Progenitor cell of endocrine pancreas (in vitro differentiated cells): ENCODE data around the gene ENOX2. TPM values are rescaled to one million over a fixed set of nuclear protein-coding genes. Genes with fewer than 3 reads are reported as not detected.

ENCODE experiments used
- DNase-seq: peaks from one replicate; pipeline ENCODE4 v3.0.0; 2021; ENCODE audit warnings: low spot score; ENCODE audit not compliant: unreplicated experiment
- H3K27ac Mint-ChIP-seq: 2 replicates; pipeline ENCODE4 v1.8.0; 2021; ENCODE audit warnings: mild to moderate bottlenecking, moderate library complexity, mixed read lengths
- H3K27me3 Mint-ChIP-seq: 2 replicates; pipeline ENCODE4 v1.8.0; 2021; ENCODE audit warnings: mixed read lengths
- H3K36me3 Mint-ChIP-seq: 2 replicates; pipeline ENCODE4 v1.8.0; 2022; ENCODE audit warnings: mixed read lengths; ENCODE audit not compliant: insufficient read depth
- H3K4me1 Mint-ChIP-seq: 2 replicates; pipeline ENCODE4 v1.8.0; 2021; ENCODE audit warnings: low read depth, mixed read lengths
- H3K4me3 Mint-ChIP-seq: 2 replicates; pipeline ENCODE4 v1.8.0; 2021; ENCODE audit warnings: low read depth, mild to moderate bottlenecking, moderate library complexity, mixed read lengths
- H3K9me3 Mint-ChIP-seq: 2 replicates; pipeline ENCODE4 v1.8.0; 2021; ENCODE audit warnings: low read depth, mixed read lengths
- CTCF ChIP-seq: fragments of 200-600 bp; sonication (generic); IDR thresholded peaks from one replicate; pipeline ENCODE4 v1.5.0; 2021; ENCODE audit warnings: antibody characterized with exemption, mild to moderate bottlenecking; ENCODE audit not compliant: unreplicated experiment
- total RNA-seq: library from RNA; stranded (reverse); gene quantifications from 2 replicates; pipeline ENCODE4 v1.2.1, GENCODE V29; 2021

Gene ENOX2
- total RNA-seq, 1 donor from 2014 or later, result 19.8 TPM

- no peaks in the 10 kb centered on the region for H3K9me3 Mint-ChIP-seq
These were observed 161.9 kb downstream of the ENOX2 start for GRCh38 chrX:130741151-130741550.

GRCh38 chrX:130738638-130739195, 164.3 kb downstream of the ENOX2 start:
- Mint-ChIP-seq H3K4me1 (peaks cover 1% of the 10 kb centered on the region), H3K27me3 (no peaks in the 10 kb centered on the region), H3K36me3 (no peaks in the 10 kb centered on the region), H3K27ac (no peak overlapping the region), H3K9me3 (no peaks in the 10 kb centered on the region), H3K4me3 (no peak overlapping the region)
- DNase-seq, result no peak
- no peak for TF ChIP-seq CTCF

More at GRCh38 chrX:130741151-130741550, 161.9 kb downstream of the ENOX2 start:
- no peaks in the 10 kb centered on the region for H3K27me3 Mint-ChIP-seq
- TF ChIP-seq CTCF, result no peak
- no peak for DNase-seq
- H3K36me3 Mint-ChIP-seq, result no peaks in the 10 kb centered on the region
- H3K4me3 Mint-ChIP-seq, result no peak overlapping the region
- peaks cover 1% of the 10 kb centered on the region for H3K4me1 Mint-ChIP-seq
- H3K27ac Mint-ChIP-seq, result no peak overlapping the region

GRCh38 chrX:130734713-130735112, 168.3 kb downstream of the ENOX2 start:
- Mint-ChIP-seq H3K9me3 (peaks cover 13% of the 10 kb centered on the region), H3K4me3 (no peak overlapping the region), H3K27me3 (no peaks in the 10 kb centered on the region), H3K4me1 (no peaks in the 10 kb centered on the region), H3K27ac (no peak overlapping the region), H3K36me3 (peaks cover 5% of the 10 kb centered on the region)
- DNase-seq, result no peak
- no peak for TF ChIP-seq CTCF

- no peak for TF ChIP-seq CTCF
- Mint-ChIP-seq H3K27me3 (no peaks in the 10 kb centered on the region), H3K4me1 (peaks cover 4% of the 10 kb centered on the region), H3K27ac (no peak overlapping the region), H3K4me3 (no peak overlapping the region), H3K9me3 (peaks cover 22% of the 10 kb centered on the region), H3K36me3 (peaks cover 7% of the 10 kb centered on the region)
- no peak for DNase-seq
These were observed 174.8 kb downstream of the ENOX2 start for GRCh38 chrX:130728208-130728607.

- H3K9me3 Mint-ChIP-seq, result peaks cover 11% of the 10 kb centered on the region
These were observed 176.3 kb downstream of the ENOX2 start for GRCh38 chrX:130726661-130727060.

More at GRCh38 chrX:130726661-130727060, 176.3 kb downstream of the ENOX2 start:
- Mint-ChIP-seq H3K4me3 (no peak overlapping the region), H3K27ac (peak overlapping the region; percentile 16), H3K4me1 (peaks cover 4% of the 10 kb centered on the region), H3K36me3 (peaks cover 4% of the 10 kb centered on the region), H3K27me3 (no peaks in the 10 kb centered on the region)
- DNase-seq, result no peak
- TF ChIP-seq CTCF, result no peak
